HepG2 (cell line): ENCODE measurements around the gene PTPRD. TPM values are rescaled to one million over a fixed set of nuclear protein-coding genes. Genes with fewer than 3 reads are reported as not detected.

Experiments used
- ZMAT3 ChIP-seq: sonication (generic); formaldehyde crosslinking; conservative IDR thresholded peaks from 2 replicates; pipeline ENCODE4 v1.7.0; 2021; ENCODE audit warnings: missing genetic modification reagents
- ZNF713 ChIP-seq: sonication (generic); formaldehyde crosslinking; IDR thresholded peaks from 2 replicates; pipeline ENCODE4 v1.4.0; 2020; ENCODE audit warnings: mild to moderate bottlenecking, missing genetic modification reagents
- ZNF792 ChIP-seq: IDR thresholded peaks from 2 replicates; pipeline ENCODE4 v1.6.1; 2016
- polyA plus RNA-seq, 8 experiments: library from polyadenylated mRNA; depleted of rRNA in 3 of 8; stranded (reverse) in 7 of 8; unstranded in 1 of 8; fragments of >200 nt; fragmentation: Illumina TruSeq in 4 of 8; extraction: Trizol in 4 of 8; gene quantifications; 2 replicates each; pipeline versions ENCODE4 v1.2.1 to v1.2.3, GENCODE V29; 2011 to 2016; ENCODE audit warnings: low read depth in 4 of 8, missing spikeins in 1 of 8, mixed read lengths in 1 of 8; ENCODE audit not compliant: insufficient read depth in 1 of 8
- total RNA-seq, 5 experiments: library from RNA; depleted of rRNA; stranded (reverse); fragments of >200 nt; fragmentation: Illumina TruSeq; extraction: Trizol; gene quantifications; 2 replicates each; pipeline ENCODE4 v1.2.3, GENCODE V29; 2016; ENCODE audit warnings: low read depth in 1 of 5
- TF ChIP-seq, protein P1 (sequence below): sonication (generic); formaldehyde crosslinking; IDR thresholded peaks from 2 replicates; pipeline ENCODE4 v1.8.0; 2022; ENCODE audit warnings: missing genetic modification reagents, mild to moderate bottlenecking, moderate library complexity, borderline replicate concordance
- TF ChIP-seq, protein P2 (sequence below): sonication (generic); formaldehyde crosslinking; IDR thresholded peaks from 2 replicates; pipeline ENCODE4 v1.4.0; 2020; ENCODE audit warnings: missing genetic modification reagents
- TF ChIP-seq, protein P3 (sequence below): sonication (generic); formaldehyde crosslinking; IDR thresholded peaks from 2 replicates; pipeline ENCODE4 v1.4.0; 2020; ENCODE audit warnings: missing genetic modification reagents

PTPRD gene
- total and polyA plus RNA-seq, 2 of the 13 experiments (the other 11 are each of a cell fraction or from before 2014, with no cell fraction given) = 0.05 TPM; not detected in 1

DNA sequence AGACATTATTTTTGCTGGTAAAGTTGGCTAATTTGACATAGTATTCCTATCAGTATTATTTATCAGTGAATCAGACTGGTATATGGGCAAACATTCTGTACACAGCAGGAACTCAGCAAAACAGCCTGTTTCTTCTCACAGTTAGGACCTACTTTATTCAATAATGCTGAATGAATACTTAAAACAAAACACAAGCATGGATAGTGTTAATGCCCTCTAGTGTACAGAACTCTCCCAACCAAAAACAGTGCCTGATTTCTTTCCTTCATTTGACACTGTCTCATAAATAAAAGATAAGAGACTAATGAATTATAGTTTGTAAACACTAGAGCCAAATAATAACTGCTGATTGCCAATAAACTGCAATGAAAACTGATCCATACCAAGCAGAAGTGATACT lies 1113.3 kb downstream of the PTPRD start (continued):
- TF ChIP-seq, protein P1, sequence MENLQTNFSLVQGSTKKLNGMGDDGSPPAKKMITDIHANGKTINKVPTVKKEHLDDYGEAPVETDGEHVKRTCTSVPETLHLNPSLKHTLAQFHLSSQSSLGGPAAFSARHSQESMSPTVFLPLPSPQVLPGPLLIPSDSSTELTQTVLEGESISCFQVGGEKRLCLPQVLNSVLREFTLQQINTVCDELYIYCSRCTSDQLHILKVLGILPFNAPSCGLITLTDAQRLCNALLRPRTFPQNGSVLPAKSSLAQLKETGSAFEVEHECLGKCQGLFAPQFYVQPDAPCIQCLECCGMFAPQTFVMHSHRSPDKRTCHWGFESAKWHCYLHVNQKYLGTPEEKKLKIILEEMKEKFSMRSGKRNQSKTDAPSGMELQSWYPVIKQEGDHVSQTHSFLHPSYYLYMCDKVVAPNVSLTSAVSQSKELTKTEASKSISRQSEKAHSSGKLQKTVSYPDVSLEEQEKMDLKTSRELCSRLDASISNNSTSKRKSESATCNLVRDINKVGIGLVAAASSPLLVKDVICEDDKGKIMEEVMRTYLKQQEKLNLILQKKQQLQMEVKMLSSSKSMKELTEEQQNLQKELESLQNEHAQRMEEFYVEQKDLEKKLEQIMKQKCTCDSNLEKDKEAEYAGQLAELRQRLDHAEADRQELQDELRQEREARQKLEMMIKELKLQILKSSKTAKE (CRISPR knock-in tag) = no peak
- no peak for TF ChIP-seq ZNF792 (CRISPR knock-in tag)
- TF ChIP-seq, protein P2, sequence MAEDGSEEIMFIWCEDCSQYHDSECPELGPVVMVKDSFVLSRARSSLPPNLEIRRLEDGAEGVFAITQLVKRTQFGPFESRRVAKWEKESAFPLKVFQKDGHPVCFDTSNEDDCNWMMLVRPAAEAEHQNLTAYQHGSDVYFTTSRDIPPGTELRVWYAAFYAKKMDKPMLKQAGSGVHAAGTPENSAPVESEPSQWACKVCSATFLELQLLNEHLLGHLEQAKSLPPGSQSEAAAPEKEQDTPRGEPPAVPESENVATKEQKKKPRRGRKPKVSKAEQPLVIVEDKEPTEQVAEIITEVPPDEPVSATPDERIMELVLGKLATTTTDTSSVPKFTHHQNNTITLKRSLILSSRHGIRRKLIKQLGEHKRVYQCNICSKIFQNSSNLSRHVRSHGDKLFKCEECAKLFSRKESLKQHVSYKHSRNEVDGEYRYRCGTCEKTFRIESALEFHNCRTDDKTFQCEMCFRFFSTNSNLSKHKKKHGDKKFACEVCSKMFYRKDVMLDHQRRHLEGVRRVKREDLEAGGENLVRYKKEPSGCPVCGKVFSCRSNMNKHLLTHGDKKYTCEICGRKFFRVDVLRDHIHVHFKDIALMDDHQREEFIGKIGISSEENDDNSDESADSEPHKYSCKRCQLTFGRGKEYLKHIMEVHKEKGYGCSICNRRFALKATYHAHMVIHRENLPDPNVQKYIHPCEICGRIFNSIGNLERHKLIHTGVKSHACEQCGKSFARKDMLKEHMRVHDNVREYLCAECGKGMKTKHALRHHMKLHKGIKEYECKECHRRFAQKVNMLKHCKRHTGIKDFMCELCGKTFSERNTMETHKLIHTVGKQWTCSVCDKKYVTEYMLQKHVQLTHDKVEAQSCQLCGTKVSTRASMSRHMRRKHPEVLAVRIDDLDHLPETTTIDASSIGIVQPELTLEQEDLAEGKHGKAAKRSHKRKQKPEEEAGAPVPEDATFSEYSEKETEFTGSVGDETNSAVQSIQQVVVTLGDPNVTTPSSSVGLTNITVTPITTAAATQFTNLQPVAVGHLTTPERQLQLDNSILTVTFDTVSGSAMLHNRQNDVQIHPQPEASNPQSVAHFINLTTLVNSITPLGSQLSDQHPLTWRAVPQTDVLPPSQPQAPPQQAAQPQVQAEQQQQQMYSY (CRISPR knock-in tag) = no peak
- no peak for TF ChIP-seq ZMAT3 (CRISPR knock-in tag)
- TF ChIP-seq, protein P3, sequence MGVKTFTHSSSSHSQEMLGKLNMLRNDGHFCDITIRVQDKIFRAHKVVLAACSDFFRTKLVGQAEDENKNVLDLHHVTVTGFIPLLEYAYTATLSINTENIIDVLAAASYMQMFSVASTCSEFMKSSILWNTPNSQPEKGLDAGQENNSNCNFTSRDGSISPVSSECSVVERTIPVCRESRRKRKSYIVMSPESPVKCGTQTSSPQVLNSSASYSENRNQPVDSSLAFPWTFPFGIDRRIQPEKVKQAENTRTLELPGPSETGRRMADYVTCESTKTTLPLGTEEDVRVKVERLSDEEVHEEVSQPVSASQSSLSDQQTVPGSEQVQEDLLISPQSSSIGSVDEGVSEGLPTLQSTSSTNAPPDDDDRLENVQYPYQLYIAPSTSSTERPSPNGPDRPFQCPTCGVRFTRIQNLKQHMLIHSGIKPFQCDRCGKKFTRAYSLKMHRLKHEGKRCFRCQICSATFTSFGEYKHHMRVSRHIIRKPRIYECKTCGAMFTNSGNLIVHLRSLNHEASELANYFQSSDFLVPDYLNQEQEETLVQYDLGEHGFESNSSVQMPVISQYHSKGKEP (CRISPR knock-in tag) = no peak
- TF ChIP-seq ZNF713 (CRISPR knock-in tag) = no peak
